ENCODE data around the gene C19orf12.

DNA sequence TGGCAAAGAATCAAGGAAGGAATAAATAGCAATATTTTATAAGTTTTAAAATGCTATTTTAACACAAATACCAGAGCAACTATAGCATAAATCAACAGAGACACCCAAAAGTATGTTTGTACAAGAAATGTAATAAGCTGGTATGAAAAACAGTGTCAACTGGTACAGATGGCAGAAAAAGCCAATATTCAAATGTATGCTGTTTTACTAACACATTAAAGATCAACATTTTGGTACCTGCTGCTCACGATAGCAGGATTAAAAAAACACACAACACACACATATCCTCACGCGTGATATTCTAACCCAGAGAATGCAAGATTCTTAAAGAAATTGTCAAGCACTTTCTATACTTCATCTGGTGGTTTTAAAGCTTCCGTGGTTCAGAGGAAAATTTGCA lies 48.1 kb upstream of the C19orf12 start:
- no peak for TF ChIP-seq POLR2A (IDR thresholded peaks at IDR 0.05)
- TF ChIP-seq, protein P1, sequence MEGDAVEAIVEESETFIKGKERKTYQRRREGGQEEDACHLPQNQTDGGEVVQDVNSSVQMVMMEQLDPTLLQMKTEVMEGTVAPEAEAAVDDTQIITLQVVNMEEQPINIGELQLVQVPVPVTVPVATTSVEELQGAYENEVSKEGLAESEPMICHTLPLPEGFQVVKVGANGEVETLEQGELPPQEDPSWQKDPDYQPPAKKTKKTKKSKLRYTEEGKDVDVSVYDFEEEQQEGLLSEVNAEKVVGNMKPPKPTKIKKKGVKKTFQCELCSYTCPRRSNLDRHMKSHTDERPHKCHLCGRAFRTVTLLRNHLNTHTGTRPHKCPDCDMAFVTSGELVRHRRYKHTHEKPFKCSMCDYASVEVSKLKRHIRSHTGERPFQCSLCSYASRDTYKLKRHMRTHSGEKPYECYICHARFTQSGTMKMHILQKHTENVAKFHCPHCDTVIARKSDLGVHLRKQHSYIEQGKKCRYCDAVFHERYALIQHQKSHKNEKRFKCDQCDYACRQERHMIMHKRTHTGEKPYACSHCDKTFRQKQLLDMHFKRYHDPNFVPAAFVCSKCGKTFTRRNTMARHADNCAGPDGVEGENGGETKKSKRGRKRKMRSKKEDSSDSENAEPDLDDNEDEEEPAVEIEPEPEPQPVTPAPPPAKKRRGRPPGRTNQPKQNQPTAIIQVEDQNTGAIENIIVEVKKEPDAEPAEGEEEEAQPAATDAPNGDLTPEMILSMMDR (IDR thresholded peaks at IDR 0.05) = no peak

All from vagina (tissue), 2 donors.